GM18507 (cell line): ENCODE measurements around the gene GPC5.
"Not testable (repeated sequence)": the region's sequence is repeated elsewhere in the genome, so short reads cannot be mapped to it uniquely, and the experiment has no call there.

Experiments
- DNase-seq: peaks from one replicate; pipeline ENCODE4 v3.0.0; 2011; ENCODE audit warnings: low read depth; ENCODE audit not compliant: insufficient read length; ENCODE audit errors: extremely low spot score
- FAIRE-seq: peaks from 2 replicates; lab custom pipeline; 2011; peaks lifted over from hg19 to GRCh38; lab: Jason Lieb, UNC

The GPC5 gene

DNA sequence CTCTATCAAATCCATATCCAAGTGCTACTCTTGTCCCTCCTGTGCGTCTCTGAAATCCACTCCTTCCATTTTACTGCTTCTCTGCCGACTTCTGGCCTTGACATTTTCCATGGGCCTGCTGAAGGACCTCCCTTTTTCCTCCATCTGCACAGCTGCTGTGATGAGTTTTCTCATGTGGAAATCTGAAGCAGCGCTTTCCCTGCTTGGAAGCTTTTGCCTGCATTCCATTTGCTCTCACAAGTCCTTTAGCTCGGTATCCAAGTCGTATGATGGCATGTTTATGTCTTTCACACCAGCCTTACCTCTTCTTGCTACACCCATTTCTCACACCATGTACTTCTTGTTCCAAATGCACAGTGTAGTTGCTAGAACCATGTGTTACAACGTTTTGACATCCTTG lies 328.2 kb downstream of the GPC5 start:
- FAIRE-seq, result no peak
- DNase-seq, result no peak

- DNase-seq, result no peak
- FAIRE-seq, result no peak
These were observed 331.4 kb downstream of the GPC5 start for GRCh38 chr13:91729859-91730258.

- no peak for DNase-seq
- FAIRE-seq, result no peak
These were observed 341.3 kb downstream of the GPC5 start for GRCh38 chr13:91739751-91740150.

- no peak for FAIRE-seq
- DNase-seq, result no peak
These were observed 342.3 kb downstream of the GPC5 start for GRCh38 chr13:91740756-91741155.

DNA sequence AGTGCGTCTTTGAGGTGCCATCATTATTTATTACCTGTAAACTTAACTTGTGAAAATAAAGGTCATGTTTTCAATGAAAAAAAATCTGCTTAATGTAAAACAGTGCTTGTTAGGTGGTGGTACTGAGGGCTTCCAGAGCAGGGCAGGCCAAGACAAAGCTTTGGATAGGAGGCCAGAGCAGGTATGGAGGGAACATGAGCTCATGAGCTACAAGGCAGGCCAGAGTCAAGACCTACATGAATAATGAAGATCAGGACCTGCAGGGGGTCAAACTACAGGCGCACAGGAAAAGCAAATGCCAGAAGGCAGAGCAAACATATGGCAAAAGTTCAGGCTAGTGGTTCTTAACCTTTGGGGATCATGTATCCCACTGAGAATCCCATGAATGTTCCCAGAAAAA lies 343.5 kb downstream of the GPC5 start:
- FAIRE-seq (no peak), DNase-seq (no peak)

DNA sequence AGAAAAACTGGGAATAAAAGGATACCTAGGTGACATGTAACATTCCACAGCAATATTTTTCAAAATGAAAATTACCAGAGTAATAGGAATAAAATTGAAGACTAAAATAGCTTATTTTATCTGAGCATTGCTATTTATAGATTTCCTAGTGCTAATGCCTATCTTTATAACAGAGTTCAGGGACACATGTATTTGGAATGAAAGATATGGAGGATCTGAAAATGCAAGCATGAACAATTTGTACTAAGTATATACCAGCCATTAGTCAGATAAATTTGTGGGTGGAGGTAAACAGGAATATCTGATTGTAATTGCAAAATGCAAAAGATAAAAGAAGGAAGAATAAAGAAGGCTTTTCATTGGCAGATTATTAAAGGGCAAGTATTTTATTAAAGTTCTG lies 345.9 kb downstream of the GPC5 start:
- FAIRE-seq (no peak), DNase-seq (no peak)

GRCh38 chr13:91745967-91746366 lies 347.5 kb downstream of the GPC5 start:
- FAIRE-seq, result no peak
- DNase-seq, result no peak

GRCh38 chr13:91747186-91747585 lies 348.8 kb downstream of the GPC5 start:
- FAIRE-seq, result no peak
- no peak for DNase-seq

DNA sequence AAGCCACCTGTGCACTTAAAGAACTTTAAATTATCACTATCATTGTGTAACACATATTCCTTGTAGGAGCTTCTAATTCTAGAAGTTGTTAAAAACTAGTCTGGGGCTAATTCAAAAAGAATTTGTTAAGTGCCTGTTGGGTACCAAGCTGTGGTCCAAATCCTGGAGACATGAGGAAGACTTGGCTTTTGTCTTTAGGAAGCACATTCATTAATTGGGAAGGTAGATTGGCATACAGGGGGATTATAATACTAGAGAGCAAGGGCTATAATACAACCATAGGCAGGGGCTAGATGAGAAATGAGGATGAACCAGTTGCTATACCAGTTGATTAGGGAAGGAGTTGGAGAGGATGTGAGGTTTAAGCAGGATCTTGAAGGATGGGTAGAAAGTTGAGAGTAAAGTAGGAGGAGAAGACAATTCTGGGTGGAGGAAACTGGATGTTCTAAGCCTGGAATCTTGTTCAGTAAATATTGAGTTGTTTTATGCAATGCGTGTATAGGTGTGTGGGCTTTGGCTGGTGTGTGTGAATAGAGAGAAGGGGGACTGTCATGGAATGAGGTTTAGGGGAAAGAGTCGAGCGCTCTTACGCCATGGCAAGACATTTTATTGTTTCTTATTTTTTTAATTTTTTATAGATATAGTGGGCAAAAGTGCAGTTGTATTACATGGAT lies 350.1 kb downstream of the GPC5 start:
- FAIRE-seq, result no peak
- DNase-seq, result no peak

- DNase-seq (no peak), FAIRE-seq (no peak)
These were observed 360.3 kb downstream of the GPC5 start for GRCh38 chr13:91758724-91759123.

DNA sequence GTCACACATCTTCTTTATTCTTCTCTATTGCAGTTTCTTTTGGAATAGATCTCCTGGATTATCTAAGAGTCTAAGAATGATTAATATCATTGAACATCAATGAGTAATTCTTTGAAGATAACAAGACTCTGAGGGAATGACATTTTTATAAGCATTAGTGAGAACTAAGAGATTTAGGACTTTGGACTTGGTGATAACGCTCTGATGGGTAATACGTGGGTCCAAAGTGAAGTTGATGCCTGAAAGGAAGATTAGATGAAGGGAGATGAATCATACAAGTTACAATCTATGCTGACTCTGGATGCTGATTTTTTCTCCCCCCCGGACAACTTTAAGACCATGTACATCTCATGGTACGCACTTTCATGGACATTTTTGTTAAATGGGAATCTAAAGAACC lies 364.5 kb downstream of the GPC5 start:
- DNase-seq (no peak), FAIRE-seq (no peak)

DNA sequence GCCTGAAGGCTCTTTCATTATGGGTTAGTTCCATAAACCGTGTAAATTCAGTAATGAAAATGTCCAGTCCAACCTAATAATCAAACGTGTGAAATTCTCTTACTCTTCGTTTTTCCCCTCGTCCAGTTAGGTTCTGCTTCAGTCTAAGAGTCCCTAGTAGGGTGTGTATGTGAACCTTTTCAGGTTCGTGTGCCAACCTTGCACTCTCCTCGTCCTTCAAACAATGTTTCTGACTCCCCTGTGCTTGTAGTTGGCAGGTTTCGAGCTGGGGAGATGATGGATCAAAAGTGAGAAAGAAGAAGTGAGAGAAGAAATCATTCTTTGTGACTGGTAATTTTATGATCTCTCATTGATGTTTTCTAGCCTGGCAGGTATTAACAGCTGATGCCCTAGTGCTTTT lies 366.1 kb downstream of the GPC5 start:
- FAIRE-seq (no peak), DNase-seq (no peak)

DNA sequence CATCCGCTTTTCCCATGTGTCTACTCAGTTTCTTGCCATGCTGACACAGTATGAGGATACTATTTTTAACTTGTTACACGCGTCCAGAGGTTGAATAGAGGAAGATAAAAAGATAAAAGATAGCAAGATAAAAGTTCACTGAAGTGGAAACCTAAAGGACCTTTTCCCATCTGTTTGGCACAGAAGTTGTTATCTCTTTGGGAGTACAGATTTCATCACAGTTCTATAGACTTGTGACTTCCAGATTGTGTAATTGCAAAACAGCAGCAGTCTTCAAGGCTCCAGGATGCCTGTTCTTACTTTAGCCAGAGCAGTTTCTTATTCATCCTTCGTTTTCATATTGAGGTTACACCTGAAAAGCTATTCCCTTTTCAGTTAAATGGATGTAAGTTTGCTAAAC lies 369.2 kb downstream of the GPC5 start:
- FAIRE-seq (no peak), DNase-seq (no peak)

- no peak for FAIRE-seq
- no peak for DNase-seq
These were observed 370.3 kb downstream of the GPC5 start for GRCh38 chr13:91768746-91769145.

GRCh38 chr13:91771229-91771628 lies 372.8 kb downstream of the GPC5 start:
- no peak for DNase-seq
- no peak for FAIRE-seq

DNA sequence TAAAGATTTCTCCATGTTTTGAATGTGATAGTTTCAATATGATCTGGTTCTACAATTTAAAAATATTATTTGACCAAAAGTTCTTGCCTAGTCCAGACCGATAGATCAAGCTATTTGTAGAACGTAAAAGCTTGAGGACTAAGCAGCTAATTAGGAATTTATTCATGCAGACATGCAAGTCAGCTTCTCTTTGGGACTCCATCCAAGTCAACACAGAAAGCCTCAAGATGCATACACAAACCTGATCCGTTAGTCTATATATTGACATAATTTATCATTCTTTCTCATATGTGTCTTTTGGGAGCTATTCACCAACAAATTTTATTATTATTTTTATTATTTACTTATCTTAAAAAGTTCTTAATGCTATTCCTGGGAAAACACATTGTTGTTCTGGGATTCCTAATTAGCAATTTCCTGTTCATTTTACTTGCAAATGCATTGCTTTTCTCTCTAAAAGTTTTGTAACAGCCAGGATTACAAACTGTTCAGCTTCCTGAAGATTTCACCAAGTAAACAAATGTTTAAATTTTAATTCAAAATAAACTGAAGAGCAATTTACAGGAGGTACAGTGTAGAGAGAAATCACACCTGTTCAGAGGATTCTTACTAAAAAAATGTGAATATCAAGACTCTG lies 375.3 kb downstream of the GPC5 start:
- DNase-seq, result no peak
- no peak for FAIRE-seq

DNA sequence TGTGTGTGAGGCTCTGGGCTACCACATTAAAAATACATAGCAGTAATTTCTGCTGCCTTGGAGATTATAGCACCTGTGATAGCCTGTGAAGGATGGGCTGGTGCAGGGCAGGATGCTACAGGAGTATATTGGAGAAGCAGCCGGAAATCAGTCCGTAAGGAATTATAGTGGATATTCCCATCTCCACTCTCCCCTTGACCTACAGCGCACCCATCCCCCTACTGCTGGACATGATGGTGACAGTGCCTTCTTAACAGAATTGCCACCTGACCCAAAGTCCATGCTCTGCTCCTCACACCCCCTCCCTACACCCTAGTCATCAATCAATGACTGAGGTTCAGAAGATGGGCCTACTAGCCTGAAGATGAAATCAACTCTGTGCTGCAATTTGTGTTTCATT lies 376.0 kb downstream of the GPC5 start:
- DNase-seq (no peak), FAIRE-seq (no peak)

GRCh38 chr13:91776611-91777193 lies 378.3 kb downstream of the GPC5 start:
- no peak for DNase-seq
- no peak for FAIRE-seq

DNA sequence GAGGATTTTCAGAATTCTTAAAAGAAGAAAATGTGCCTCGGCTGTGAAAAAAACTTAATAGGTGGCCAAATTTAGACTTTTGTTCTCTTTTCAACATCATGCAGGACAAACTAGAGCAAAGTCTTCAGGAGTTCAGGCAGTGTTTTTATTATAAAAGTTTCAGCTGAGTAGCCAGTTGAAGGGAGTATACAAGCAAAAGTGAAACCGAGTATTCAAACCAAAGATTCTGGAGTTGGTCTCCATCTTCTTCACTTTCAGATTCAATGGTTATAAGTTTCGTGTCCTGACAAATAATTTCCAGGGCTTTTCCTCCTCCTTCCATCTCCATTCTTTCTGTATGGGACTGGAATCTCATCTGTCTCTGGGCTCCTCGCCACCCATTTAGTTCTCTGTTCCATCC lies 379.7 kb downstream of the GPC5 start:
- DNase-seq (no peak), FAIRE-seq (no peak)

GRCh38 chr13:91781982-91782691 lies 383.7 kb downstream of the GPC5 start:
- peak; percentile 42 for FAIRE-seq
- not testable (repeated sequence) for DNase-seq
